Neural cell (in vitro differentiated cells): ENCODE data around the gene RAPGEF5.

Experiments used
- CTCF ChIP-seq: fragments of 450-650 bp; IDR thresholded peaks from 2 replicates; pipeline ENCODE4 v1.5.1; 2014; ENCODE audit warnings: antibody characterized with exemption, mild to moderate bottlenecking, moderate library complexity; ENCODE audit not compliant: poor library complexity, severe bottlenecking
- EP300 ChIP-seq: fragments of 450-650 bp; conservative IDR thresholded peaks from 2 replicates; pipeline ENCODE4 v1.6.1; 2014; ENCODE audit warnings: antibody characterized with exemption, mild to moderate bottlenecking, moderate library complexity; ENCODE audit not compliant: poor library complexity, severe bottlenecking
- EZH2 ChIP-seq: fragments of 200-600, 300-800 bp; shearing (Covaris generic), sonication (generic); IDR thresholded peaks from 2 replicates; pipeline ENCODE4 v1.6.1; 2014; ENCODE audit warnings: antibody characterized with exemption, low read length, borderline replicate concordance, mild to moderate bottlenecking; ENCODE audit not compliant: insufficient read depth, poor library complexity, severe bottlenecking
- POLR2AphosphoS5 ChIP-seq: IDR thresholded peaks from 2 replicates; pipeline ENCODE4 v1.6.1; 2012
- RAD21 ChIP-seq: fragments of 450-650 bp; conservative IDR thresholded peaks from 2 replicates; pipeline ENCODE4 v1.6.1; 2014; ENCODE audit warnings: antibody characterized with exemption, mild to moderate bottlenecking, moderate library complexity
- TAF1 ChIP-seq: IDR thresholded peaks from 2 replicates; pipeline ENCODE4 v1.6.1; 2012; ENCODE audit warnings: low read depth

- TF ChIP-seq CTCF = no peak
- no peak for TF ChIP-seq EZH2
- TF ChIP-seq RAD21 = no peak
- no peak for TF ChIP-seq EP300
- no peak for TF ChIP-seq TAF1
- TF ChIP-seq POLR2AphosphoS5 = no peak
Measured at GRCh38 chr7:22231141-22231540, 125.8 kb downstream of the RAPGEF5 start.
